Prostate gland (tissue), 2 donors: Measurements from ENCODE around the gene ARHGEF28. TPM values are rescaled to one million over a fixed set of nuclear protein-coding genes. Genes with fewer than 3 reads are reported as not detected.

Experiments
- DNase-seq: peaks from one replicate; pipeline ENCODE4 v3.0.0-alpha.2; 2019; ENCODE audit warnings: low spot score
- H3K27ac ChIP-seq, 2 donors: fragments of 200-600 bp; sonication (generic); 2 replicates each; pipeline ENCODE4 v1.5.1; 2017 to 2019
- H3K27me3 ChIP-seq: fragments of 200-600 bp; sonication (generic); replicated peaks from 2 replicates; pipeline ENCODE4 v1.5.1; 2019; ENCODE audit not compliant: insufficient read depth
- H3K36me3 ChIP-seq, 2 donors: fragments of 200-600 bp; sonication (generic); 1 replicate in 1 of 2; 2 replicates in 1 of 2; pipeline versions ENCODE4 v1.5.1 to v1.8.1; 2017 to 2019
- H3K4me1 ChIP-seq: fragments of 200-600 bp; sonication (generic); replicated peaks from 2 replicates; pipeline ENCODE4 v1.5.1; 2019
- H3K4me3 ChIP-seq, 2 donors: fragments of 200-600 bp; sonication (generic); 2 replicates each; pipeline ENCODE4 v1.5.1; 2017 to 2019
- H3K9me3 ChIP-seq: fragments of 200-600 bp; sonication (generic); 2 replicates; pipeline ENCODE4 v1.5.1; 2017
- POLR2A ChIP-seq: fragments of 450-650 bp; IDR thresholded peaks from one replicate; pipeline ENCODE4 v1.6.1; 2016; ENCODE audit warnings: antibody characterized with exemption, mild to moderate bottlenecking
- POLR2AphosphoS5 ChIP-seq: sonication (generic); formaldehyde crosslinking; IDR thresholded peaks from one replicate; pipeline ENCODE4 v1.6.1; 2017; ENCODE audit warnings: antibody characterized with exemption
- WGBS: methylation state at CpG from one replicate; pipeline ENCODE4 v1.1.5; 2018; 5-methylcytosine and 5-hydroxymethylcytosine counted together
- intact Hi-C: fragments of 100-400 bp; cut with DNase I; formaldehyde crosslinking; loops from one replicate; pipeline ENCODE4 v1.14.2; 2022
- total RNA-seq, 2 donors: library from RNA; depleted of rRNA; stranded (reverse); fragments of >200 nt; gene quantifications; one replicate each; pipeline ENCODE4 v1.1.0, GENCODE V29; 2016
- TF ChIP-seq, protein P1 (sequence below), 4 experiments: fragments of 200-600 bp in 2 of 4; fragments of 450-650 bp in 2 of 4; sonication (generic) in 2 of 4; IDR thresholded peaks; 1 replicate in 3 of 4; 2 replicates in 1 of 4; pipeline ENCODE4 v1.5.1; 2016 to 2019; ENCODE audit warnings: antibody characterized with exemption in 4 of 4, mild to moderate bottlenecking in 2 of 4, moderate library complexity in 2 of 4

Gene ARHGEF28
- total RNA-seq, 2 donors from 2014 or later = 18.9 to 28.3 TPM

DNA sequence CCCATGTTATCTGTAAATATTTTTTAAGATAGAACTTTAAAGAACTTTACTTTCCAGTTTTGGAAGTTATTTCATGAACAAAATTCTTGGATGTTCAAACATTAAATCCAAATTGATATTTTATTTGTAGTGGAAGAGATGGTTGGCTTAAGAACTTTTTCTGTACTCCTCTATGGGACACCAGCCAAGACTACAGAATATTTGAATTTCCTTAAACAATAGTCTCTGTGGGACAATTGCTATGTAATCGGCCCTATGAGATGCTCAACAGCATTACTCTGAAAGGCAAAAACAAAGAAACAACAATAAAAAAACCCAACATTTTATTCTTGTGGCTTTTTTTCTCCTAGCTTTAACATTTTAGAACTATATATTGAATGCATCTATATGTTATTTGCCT, 289.3 kb downstream of the ARHGEF28 start:
- H3K27me3 ChIP-seq = no peaks in the 10 kb centered on the region
- H3K9me3 ChIP-seq = no peaks in the 10 kb centered on the region
- H3K4me1 ChIP-seq = peaks cover 7% of the 10 kb centered on the region
- no peaks in the 10 kb centered on the region for H3K36me3 ChIP-seq
- TF ChIP-seq POLR2AphosphoS5 (no peak), POLR2A (no peak)
- TF ChIP-seq, protein P1, sequence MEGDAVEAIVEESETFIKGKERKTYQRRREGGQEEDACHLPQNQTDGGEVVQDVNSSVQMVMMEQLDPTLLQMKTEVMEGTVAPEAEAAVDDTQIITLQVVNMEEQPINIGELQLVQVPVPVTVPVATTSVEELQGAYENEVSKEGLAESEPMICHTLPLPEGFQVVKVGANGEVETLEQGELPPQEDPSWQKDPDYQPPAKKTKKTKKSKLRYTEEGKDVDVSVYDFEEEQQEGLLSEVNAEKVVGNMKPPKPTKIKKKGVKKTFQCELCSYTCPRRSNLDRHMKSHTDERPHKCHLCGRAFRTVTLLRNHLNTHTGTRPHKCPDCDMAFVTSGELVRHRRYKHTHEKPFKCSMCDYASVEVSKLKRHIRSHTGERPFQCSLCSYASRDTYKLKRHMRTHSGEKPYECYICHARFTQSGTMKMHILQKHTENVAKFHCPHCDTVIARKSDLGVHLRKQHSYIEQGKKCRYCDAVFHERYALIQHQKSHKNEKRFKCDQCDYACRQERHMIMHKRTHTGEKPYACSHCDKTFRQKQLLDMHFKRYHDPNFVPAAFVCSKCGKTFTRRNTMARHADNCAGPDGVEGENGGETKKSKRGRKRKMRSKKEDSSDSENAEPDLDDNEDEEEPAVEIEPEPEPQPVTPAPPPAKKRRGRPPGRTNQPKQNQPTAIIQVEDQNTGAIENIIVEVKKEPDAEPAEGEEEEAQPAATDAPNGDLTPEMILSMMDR (IDR thresholded peaks at IDR 0.05) = no peak
- WGBS = 87% methylated on average over 1 of the region's 1 CpG
- H3K4me3 ChIP-seq = no peak overlapping the region
- no peak overlapping the region for H3K27ac ChIP-seq
- DNase-seq = no peak
- intact Hi-C loops = no loop called here

DNA sequence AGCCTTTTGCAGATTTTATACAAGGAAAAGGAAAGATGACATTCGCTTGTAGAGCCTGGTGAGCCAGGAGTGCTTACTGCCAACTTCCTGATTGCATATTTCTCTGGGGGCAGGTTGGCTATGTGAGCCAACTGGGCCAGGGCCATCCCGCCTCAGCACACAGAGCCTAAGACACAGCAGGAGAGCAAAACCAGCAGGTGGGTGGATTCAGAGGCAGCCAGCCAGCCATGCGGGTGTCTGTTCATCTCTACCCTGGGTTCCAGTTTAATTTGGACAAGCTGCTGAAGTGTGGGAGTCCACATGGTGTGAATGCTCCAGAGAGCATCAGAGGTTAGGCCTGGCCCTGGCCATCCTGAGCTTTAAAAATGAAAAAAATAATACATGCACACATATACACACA, 291.4 kb downstream of the ARHGEF28 start:
- Histone ChIP-seq H3K27ac (no peak overlapping the region), H3K27me3 (no peaks in the 10 kb centered on the region), H3K9me3 (no peaks in the 10 kb centered on the region), H3K36me3 (no peaks in the 10 kb centered on the region), H3K4me3 (no peak overlapping the region), H3K4me1 (peaks cover 7% of the 10 kb centered on the region)
- WGBS = 48% methylated on average over 3 of the region's 3 CpGs
- DNase-seq = peak; percentile 63
- intact Hi-C loops = no loop called here
- TF ChIP-seq POLR2AphosphoS5 (peak; percentile 43), POLR2A (no peak)
- TF ChIP-seq, protein P1 (IDR thresholded peaks at IDR 0.05) = no peak

DNA sequence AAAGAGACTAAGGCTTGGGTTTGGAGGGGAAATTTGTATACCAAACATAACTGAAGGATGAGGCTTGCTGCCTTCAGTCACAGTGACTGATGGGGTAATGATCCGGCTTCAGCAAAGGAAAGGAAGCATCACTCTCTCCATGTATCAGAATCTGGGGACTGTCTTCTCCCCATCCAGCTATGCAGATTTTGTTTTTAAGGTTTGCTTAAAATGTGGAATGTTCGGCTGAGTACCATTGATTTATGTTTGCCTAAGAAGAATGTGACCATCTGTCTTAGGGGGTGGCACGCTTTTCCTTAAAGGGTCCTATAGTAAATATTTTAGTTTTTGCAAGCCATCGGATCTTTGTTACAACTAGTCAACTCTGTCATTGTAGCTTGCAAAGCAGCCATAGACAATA, 291.9 kb downstream of the ARHGEF28 start:
- Histone ChIP-seq H3K27ac (no peak overlapping the region), H3K27me3 (no peaks in the 10 kb centered on the region), H3K4me1 (peaks cover 7% of the 10 kb centered on the region), H3K4me3 (no peak overlapping the region), H3K36me3 (no peaks in the 10 kb centered on the region), H3K9me3 (no peaks in the 10 kb centered on the region)
- intact Hi-C loops = no loop called here
- TF ChIP-seq POLR2AphosphoS5 = no peak
- TF ChIP-seq POLR2A = no peak
- TF ChIP-seq, protein P1 (IDR thresholded peaks at IDR 0.05) = no peak
- no peak for DNase-seq
- 72% methylated on average over 4 of the region's 4 CpGs for WGBS

DNA sequence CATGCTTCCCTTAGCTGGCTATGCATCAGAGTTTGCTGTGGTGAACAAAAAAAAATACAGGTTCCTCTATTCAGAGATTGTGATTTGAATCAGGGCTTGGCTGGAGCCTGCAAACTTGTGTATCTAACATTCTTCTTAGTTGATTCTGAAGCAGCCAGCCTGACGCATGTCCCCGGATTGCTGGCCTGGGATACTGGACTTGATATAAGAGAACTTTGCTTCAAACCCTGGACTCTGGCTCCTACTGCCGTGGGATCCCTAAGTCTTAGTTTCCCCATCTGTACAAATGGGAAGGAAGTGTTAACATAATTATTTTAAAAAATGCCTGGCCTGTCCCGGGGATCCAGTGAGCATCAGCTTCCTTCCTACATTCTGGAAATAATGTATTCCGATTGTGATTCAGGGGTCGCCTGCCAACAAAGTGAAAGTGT, 292.8 kb downstream of the ARHGEF28 start:
- no peak for DNase-seq
- H3K9me3 ChIP-seq = no peaks in the 10 kb centered on the region
- TF ChIP-seq POLR2A = no peak
- no peak for TF ChIP-seq POLR2AphosphoS5
- TF ChIP-seq, protein P1 (IDR thresholded peaks at IDR 0.05) = no peak
- no peaks in the 10 kb centered on the region for H3K36me3 ChIP-seq
- 68% methylated on average over 6 of the region's 6 CpGs for WGBS
- H3K27ac ChIP-seq = no peak overlapping the region
- H3K4me1 ChIP-seq = peaks cover 7% of the 10 kb centered on the region
- no peak overlapping the region for H3K4me3 ChIP-seq
- intact Hi-C loops = no loop called here
- no peaks in the 10 kb centered on the region for H3K27me3 ChIP-seq

DNA sequence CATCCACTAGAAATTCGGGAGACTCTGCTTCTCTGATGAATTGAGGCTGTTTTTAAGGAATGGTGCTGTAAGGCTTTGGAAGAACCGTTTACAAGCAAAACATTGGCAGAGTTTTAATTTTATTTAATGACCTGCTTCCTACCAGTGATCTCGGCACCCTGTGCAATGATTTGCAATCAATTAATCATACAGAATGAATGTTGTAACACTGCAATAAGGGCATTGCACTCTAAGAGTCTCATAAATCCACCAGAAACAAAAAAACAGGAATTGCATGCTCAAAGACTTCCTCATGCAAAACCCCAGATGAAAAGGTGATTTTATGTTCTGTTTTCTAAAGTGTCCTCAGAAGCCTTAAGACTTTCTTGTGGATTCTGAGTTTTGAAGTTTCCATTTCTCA, 295.7 kb downstream of the ARHGEF28 start:
- TF ChIP-seq POLR2A (no peak), POLR2AphosphoS5 (no peak)
- TF ChIP-seq, protein P1 (IDR thresholded peaks at IDR 0.05) = no peak
- intact Hi-C loops = no loop called here
- Histone ChIP-seq H3K27ac (no peak overlapping the region), H3K27me3 (no peaks in the 10 kb centered on the region), H3K9me3 (no peaks in the 10 kb centered on the region), H3K36me3 (no peaks in the 10 kb centered on the region), H3K4me1 (peaks cover 7% of the 10 kb centered on the region), H3K4me3 (no peak overlapping the region)
- DNase-seq = no peak
- WGBS = 22% methylated on average over 3 of the region's 3 CpGs
